Activated gamma-delta T cell (primary cell): ENCODE measurements around the gene FOXP1.

Source experiments
- DNase-seq: peaks from one replicate; lab custom pipeline; 2025; lab: John Stamatoyannopoulos, UW

Gene FOXP1

DNA sequence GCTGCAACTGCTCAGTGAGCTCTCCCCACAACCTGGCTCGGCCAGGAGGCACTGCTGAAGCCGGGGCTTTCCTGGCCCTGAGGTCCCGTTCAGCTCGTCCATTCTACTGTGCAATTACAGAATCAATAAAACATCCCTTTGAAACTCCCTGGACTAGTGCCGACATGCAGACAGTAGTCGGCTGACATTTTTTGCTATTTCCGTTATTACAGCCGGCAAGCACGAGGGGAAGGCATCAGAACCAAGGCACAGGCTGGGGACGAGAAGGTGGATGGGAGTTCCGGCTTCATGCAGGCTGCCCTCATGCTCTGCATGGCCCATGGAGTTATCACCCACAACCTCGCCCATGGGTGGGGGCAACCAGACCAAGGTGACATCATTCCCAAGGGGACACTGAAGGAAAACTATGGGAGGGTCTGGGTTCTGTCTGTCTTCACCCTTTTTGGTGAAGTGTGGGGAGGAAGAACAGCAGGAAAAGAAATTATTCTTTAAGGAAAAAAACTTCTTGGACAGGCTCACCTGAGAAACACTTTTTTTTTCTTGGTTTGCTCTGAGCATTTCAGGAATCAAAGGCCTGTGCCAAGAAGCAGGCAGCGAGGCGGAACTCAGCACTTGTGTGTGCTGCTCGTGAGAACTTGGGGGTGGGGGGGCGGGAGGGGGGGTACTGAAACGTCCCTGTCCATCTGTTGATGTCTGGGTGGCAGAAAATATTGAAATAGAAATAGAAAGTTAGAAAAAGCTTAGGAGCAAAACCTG is 154.5 kb downstream of the FOXP1 start:
- DNase-seq: no peak

DNA sequence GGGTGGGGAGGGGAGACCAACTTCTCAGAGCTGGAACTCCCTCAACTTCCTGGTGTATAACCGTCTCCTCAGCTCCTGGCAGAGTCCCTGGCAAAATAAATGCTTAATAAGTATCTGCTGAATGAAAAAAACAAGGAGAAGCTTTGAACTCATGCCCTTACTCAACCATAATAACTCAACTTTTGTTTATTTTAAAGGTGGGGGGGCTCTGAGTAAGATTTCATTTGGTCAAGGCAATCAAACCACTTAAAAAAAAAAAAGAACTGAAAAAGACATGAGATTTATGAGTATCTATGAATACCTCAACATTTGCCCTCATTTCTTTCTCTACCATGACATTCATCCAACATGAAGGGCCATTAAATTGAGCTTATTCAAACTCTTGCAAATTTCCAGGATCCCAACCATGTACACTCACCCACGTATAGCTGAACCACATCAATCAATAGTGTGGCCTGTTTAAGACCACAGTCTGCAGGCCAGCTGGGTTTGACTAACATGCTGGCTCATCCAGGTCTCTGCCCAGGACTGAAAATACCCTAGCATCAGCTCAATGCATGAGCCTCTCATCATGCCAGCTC is 157.9 kb downstream of the FOXP1 start:
- no peak for DNase-seq

DNA sequence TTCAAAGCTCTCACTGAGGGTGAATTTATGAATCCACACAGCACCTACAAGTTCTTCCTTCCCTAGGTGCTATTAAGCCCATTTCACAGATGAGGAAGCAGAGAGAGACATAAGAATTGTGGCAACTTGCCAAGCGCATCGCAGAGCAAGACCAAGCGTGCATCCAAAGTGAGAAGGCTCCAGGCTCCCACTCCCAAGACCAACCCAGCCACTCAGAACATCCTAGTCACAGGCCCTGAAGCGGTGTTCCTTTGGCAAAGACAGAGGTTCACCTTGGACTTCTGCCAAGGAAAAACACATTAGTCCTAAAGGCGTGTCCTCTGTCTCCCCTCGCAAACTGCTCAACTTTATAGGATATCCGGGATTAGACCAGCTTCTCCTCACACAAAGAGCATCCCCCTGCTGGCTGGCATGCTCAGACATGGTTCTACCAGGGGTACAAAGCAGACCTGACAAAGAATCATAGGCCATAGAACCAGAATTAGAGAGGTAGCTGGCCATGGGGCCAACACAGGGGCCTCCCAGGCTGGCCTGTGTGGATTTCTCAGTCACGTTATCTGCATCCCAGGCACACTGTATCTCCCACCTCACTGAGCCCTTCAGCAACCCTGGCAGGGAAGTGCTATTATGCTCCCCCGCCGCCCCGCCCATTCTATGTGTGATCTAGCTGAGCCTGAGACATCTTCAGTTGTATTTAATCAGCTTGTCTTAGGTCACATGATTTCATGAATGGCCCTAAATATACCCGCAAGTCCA is 160.2 kb downstream of the FOXP1 start:
- DNase-seq: no peak

DNA sequence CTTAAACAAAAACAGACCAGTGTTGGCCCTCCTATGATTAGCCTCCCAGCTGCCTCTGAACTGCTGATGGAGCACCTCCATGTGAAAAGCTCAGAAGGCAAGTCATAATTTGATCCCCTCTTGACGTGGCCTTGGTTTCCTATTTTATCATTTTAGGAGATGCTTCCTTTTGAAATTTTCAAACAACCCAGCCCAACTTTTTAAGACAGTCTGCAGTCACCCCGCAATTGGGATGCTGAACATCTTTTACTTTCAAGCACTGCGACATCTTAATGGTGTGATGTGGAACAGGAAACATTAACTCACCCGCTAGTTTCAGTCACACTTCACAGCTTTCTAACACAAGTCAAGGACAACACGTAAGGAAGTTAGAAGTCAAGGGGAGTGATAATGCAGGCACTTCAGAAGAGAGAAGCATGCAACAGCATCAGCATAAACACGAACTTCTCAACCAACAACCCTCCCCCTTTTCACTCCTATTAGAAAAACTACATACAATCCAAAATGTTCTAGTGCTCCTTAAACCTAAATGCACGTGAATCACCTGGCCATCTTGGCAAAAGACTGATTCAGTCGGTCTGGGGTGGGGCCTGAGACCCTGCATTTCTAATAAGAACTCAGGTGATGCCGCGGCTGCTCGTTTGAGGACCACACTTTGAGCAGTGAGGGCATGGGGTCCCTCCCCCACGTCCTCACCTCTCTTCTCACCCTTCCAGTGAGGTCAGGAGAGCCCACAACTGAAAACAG is 161.5 kb downstream of the FOXP1 start:
- DNase-seq: no peak

DNA sequence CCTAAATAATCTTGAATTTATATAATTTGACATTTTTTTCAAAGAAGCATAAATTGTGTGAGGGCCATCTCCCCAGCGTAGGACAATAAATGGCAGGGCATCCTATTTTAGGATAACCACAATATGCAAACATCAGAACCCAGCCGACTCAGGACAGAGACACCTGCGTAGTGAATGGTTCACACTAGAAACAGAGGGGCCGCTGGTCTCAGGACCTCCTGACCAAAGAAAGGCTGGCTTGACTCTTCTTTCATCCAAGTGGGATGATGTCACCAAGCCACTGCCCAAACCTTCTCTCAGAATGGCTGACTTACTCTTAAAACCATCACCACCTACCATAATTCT is 162.1 kb downstream of the FOXP1 start:
- DNase-seq: no peak

DNA sequence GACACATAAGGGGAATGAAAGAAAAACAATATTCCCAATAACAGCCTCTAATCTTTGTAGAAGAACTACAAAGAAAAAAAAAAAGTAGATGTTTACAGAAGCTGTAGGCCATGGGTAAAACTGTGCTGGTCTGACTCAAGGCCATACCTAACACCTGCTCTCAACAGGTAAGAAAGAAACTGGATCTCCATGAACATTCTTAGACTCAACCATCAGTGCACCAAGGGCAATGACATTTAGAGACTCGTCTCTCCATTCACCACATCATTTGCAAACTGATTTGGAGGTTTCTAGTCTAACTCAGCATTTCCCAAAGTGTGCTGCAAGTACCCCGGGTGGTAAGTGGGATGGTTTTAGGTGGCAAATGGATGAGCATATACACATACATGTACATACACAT is 164.2 kb downstream of the FOXP1 start:
- DNase-seq: no peak

DNA sequence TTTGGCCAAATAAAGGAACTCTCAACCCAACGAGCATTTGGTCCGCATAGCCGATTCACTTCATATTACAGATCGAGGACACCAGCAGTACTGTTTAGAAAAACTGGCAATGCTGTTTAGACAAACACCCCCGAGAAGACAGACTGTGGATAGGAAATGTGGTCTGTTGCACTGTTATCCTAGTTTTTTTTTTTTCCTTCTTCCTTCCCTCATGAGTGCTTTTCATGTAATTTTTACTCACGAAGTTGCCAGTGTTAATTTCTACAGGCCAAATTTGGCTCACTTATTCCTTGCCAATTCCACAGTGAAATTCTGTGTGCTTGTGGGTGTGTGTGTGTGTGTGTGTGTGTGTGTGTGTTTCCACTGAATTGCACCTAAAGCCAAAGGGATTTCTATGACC is 165.7 kb downstream of the FOXP1 start:
- no peak for DNase-seq

DNA sequence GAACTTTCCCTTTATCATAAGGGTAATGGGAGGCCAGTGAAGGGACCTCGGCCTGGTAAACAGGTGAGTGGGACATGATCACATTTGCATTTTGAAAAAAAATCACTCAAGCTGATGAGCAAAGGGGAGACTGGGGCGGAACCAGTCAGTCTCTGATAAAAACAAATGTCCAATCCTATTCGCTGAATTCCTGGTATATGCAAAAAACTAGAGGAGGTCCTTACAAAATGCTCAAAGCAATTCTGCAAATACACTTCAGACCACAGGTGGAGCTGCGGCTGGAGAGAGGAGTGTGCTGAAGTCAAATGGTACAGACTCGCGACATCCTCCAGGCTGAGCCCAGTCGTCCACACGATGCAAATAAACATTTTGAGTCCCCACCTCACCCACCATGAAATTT is 166.7 kb downstream of the FOXP1 start:
- no peak for DNase-seq

DNA sequence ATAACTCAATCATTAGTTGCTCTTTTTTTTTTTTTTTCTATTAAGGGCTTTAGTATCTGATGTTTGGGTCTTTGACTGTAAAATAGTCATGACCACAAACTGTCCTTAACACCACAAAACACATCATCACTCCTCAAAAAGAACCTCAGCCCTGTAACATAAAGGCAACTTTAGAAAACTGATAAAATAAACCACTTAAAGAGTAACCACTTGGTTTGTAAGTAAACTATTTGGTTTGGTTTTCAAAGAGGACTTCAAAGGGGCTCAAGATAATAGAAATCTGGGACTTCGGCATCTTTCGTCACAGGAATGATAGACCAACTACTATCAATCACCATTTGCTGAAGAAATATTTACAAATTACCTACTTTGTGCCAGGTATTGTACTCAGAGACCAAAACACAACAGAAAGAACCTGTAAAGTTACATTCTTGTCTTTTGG is 167.8 kb downstream of the FOXP1 start:
- DNase-seq: no peak

DNA sequence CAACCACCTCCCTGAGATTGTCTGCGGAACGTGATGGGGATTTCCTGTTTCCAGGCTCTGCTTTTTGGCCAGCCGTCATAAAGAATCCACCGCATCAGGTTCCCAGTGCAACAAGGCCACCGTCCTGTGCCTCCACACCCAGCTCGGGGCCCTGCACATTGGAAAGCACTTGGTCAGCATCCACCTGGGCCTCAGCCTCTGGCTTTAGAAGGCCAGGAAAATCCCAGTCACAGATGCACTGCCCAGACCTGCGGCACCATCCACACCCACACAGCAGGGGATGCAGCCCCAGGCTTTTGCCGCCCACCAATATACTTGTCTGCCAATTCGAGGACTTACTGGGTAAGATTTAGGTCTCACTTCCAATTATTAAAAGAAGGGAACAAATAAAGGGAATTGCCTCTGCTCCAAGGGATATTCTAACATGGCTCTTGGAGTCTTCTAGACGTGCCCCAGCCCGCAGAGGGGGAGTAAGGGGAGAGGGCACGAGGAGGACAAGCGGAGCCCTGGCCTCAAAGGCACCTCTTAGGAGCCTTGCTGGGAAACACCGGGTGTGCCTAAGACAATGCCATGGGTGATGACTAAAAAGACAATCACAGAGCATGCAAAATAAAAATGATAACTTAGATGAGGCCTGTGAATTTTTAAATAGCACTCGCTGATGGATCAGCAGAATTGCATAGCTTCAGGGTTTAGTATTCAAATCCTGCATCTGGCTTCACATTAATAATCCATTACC is 169.2 kb downstream of the FOXP1 start:
- no peak for DNase-seq

DNA sequence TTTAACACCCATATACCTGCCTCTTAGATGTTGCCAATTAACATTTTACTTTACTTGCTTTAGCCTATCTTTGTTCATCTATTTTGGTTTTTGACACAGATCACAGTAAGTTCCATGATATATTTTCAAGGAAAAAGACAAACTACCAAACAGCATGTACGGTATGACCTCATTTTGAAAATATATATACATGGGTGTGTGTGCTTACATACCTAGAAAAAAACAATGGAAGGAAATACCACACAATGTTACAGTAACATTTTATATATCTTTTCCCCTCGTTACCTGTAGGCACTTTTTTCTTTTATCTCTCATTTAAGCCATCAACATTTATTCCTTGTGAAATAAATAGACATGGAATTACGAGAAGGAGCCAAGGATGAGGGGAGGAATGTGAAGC is 170.0 kb downstream of the FOXP1 start:
- no peak for DNase-seq

DNA sequence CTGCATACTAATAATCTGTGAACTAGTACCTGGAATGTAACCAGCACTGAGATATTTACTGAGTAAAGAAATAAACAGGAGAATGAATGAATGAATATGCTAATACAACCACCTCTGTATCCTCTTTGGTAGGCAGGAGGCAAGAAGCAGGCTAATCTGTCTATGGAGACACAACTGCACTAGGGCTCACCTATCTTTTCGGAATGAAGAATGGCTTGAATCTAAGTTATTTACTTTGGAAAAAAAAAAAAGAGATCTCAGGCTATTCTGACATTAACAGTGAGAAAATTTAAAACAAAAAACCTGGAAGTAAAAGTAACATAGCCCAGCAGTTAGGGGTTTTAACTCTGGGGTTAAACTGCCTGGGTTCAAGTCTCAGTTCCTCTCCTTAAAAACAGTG is 174.2 kb downstream of the FOXP1 start:
- no peak for DNase-seq

DNA sequence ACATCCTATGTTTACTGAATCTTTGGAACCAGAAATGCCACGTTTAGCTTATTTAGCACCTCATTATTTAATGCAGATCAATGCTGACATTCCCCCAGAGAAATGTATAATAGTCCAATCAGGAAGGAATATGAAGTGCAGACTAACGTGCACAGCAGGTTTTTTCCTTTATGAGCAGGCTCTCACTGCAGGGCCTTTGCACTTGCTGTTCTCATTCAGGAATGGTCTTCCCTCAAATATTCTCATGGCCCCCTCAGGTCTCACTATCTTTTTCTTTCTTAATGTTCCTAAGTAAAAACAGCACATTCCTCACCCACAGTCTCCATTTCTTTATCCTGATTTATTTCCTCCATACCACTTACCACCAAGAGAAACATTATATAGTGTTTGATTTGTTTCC is 174.6 kb downstream of the FOXP1 start:
- DNase-seq: no peak

DNA sequence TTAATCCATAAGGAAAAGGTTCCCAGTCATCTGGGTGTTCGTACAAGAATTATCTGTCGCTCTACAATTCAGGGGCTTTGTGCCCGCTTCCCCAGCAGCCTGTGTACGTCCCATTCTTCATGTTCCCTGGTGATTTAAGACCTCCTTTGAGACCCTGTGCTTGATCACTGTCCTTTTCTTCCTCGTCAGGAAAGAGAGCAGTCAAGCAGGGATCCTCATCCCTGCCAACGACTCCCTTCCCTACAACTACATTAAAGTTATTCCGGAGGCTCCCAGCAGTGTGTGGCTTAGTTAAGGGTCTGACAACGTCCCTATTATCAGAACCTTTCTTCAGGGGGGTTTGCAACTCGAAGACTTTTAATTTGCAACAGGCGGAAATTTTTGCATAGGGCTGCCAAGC is 175.7 kb downstream of the FOXP1 start:
- no peak for DNase-seq

DNA sequence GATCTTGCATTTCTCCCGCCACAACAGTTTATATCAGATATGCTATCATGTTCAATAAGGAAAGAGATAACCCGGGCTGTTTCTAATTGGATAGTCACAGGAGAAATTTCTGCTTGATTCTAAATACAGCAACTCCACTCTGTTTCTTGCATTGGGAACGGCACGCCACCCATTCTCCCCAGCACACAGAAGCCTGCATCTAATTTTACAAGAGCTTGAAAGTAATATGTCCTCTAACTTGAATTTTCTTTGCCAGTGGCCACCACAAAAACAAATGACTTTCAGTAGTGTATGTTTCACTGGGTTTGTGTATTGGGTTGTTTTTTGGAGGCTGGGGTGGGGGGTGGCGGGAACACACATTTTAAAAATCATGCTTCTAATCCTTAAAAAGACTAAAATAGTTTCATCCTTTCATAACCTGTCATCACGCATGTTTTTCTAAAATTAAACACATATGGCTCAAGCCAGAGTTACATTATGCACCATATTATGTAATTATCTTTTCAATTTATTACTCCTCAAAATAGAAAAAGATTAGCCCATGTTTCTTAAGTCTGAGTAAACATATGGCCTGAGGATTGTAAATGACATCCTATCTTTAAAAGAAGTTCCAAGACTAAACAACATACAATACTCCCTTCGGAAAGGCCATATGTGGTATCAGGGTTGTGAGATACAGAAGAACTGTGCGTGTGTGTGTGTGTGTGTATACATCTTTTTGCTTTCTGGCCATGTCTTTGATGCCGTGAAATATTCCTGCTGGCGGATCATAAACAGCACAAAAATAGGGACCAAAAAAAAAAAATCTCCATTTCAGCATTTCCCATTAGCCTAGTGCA is 176.3 kb downstream of the FOXP1 start:
- no peak for DNase-seq

DNA sequence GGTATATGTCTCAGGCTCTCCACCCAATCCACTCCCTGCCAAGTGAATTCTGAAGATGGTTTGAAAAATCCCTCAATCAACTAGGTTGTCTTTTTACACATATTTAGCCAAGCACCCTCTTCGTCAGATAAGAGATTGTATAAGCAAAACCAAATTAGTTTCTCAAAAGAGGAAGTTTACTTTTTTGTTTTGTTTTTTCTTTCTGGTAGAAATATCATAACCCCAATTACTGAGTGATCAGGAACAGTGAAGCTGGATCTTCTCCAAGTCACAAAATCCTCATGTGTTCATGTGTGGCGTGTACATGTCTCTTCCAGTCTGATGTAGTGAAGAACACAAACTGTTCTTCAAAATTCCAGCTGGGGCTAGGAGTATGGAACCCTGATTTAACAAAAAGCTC is 180.6 kb downstream of the FOXP1 start:
- no peak for DNase-seq

DNA sequence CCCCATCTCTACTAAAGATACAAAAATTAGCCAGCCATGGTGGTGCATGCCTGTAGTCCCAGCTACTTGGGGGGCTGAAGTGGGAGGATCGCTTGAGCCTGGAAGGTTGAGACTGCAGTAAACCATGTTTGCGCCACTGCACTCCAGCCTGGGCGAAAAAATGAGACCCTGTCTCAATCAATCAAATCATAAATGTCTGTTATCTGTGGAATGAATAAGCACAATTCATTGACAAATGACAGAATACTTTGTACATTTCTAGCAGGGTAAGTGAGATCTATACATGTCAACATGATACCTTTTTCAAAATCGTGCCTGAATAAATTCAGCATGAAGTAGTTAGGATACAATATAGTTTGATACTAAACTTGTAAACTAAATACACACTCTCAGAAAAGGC is 181.2 kb downstream of the FOXP1 start:
- no peak for DNase-seq

DNA sequence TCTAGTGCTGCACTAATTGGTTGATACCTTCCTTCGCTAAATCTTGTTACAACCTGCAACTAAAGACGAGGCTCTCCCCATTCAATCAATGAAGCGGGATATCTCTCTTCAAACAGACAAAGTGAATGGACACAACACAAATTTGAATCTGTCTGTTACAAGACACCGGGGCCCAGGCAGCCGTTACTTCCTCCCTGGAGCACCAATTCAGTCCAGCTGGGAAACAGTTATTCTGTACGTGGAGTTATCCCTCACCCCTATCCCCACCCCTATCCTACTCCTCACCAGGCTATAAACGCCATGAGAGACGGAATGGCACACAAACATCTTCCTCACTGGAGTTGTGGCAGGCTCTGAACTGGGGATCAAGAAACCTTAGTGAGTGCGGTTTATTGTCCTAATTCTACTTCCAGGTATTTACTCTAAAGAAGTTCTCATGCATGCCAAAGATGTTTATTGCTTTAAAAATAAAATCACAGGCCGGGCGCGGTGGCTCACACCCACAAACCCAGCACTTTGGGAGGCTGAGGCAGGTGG is 181.8 kb downstream of the FOXP1 start:
- DNase-seq: no peak

DNA sequence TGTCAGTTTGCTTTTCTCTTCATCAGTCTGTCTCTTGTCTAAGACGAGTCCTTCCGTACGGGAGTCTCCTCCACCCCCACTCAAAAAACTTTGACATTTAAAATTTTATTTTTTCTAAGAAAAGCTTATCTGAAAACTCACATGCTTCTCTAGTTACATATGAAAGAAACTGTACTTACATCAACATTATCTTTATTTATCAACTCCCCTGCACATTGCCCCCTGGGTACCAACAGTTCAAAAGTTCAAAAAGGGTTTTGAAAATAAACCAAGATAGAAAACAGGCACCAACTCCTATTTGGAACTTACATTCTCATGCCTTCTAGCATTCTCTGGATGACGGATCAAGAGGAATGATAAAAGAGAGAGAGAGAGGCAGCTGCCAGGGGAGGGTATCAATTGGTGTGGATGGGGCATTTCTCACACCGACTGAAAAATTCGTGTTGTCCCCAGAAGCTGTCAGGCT is 182.5 kb downstream of the FOXP1 start:
- no peak for DNase-seq

DNA sequence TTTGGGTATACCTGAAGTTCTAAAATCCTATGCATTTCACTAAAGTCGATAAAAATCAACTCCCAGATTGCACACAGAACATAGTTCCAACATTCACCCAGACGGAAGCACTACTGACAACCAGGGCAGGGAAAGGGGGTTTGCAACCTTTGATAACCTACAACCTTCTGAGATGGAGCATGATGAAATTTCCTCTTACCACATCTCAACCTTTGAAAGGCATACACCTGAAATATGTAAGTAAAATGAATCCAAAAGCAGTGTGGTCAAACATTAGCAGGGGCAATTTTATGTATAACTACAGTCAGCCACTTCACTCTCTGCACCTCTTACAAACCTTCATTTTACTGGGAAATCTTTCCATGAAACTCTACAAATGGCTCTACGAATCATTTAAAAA is 184.1 kb downstream of the FOXP1 start:
- DNase-seq: no peak
